K562 (cell line): ENCODE measurements around the gene RTN4. TPM values are rescaled to one million over a fixed set of nuclear protein-coding genes. Genes with fewer than 3 reads are reported as not detected.

Source experiments
- ATAC-seq: fragments of 200-7000 bp; cut with Tn5 transposase; 3 replicates; pipeline ENCODE4 v1.9.1; 2020; ENCODE audit warnings: moderate library complexity
- BruUV-seq: library from RNA; stranded (reverse); fragments of 400-500 nt; replicated peaks from 2 replicates; lab custom pipeline; 2021; lab: Mats Ljungman, UMichigan
- CTCF ChIA-PET: fragments of 300-600 bp; formaldehyde crosslinking; extraction: SDS; loops from one replicate; lab custom pipeline; 2021; ENCODE audit warnings: low intra/inter-chr PET ratio; lab: Yijun Ruan, JAX
- POLR2A ChIA-PET: fragments of 300-600, 350-650 bp; sonication (Branson Sonifier 250); formaldehyde crosslinking; extraction: SDS; loops from one replicate; lab custom pipeline; 2021; ENCODE audit warnings: antibody characterized with exemption, inconsistent platforms; lab: Yijun Ruan, JAX
- DNase-seq, 4 experiments: peaks; one replicate each; pipeline versions ENCODE4 v3.0.0 to v3.0.0-alpha.2; 2011 to 2018; ENCODE audit warnings: low spot score in 3 of 4, mixed read lengths in 3 of 4; ENCODE audit errors: extremely low read depth in 1 of 4
- FAIRE-seq: peaks from 2 replicates; lab custom pipeline; 2011; peaks lifted over from hg19 to GRCh38; lab: Jason Lieb, UNC
- H2AFZ ChIP-seq: 2 replicates; pipeline ENCODE4 v1.6.0; 2011; ENCODE audit warnings: low read depth, low read length, control low read depth, inconsistent platforms
- H3K27ac ChIP-seq: fragments of 200-600 bp; 3 replicates; pipeline ENCODE4 v1.8.0; 2011; ENCODE audit warnings: low read depth, mild to moderate bottlenecking, control low read depth, inconsistent platforms, low read length, moderate library complexity, mixed read lengths; ENCODE audit errors: extremely low read depth
- H3K27me3 ChIP-seq, 2 experiments: fragments of 300-600 bp in 1 of 2; 2 replicates in 1 of 2; 3 replicates in 1 of 2; pipeline versions ENCODE4 v1.6.0 to v1.8.0; 2011; ENCODE audit warnings: inconsistent platforms in 2 of 2, low read length in 2 of 2, mild to moderate bottlenecking in 1 of 2, mixed read lengths in 1 of 2, moderate library complexity in 1 of 2; ENCODE audit not compliant: control insufficient read depth in 2 of 2, insufficient read depth in 2 of 2
- H3K36me3 ChIP-seq: fragments of 300-600 bp; 3 replicates; pipeline ENCODE4 v1.8.0; 2011; ENCODE audit warnings: mild to moderate bottlenecking, low read length, inconsistent platforms; ENCODE audit not compliant: control insufficient read depth, insufficient read depth
- H3K4me1 ChIP-seq, 2 experiments: fragments of 200-600 bp in 1 of 2; replicated peaks in 1 of 2; 2 replicates in 1 of 2; 3 replicates in 1 of 2; pipeline versions ENCODE4 v1.5.1 to v1.8.0; 2011; ENCODE audit warnings: inconsistent platforms in 2 of 2, low read length in 2 of 2, mild to moderate bottlenecking in 1 of 2, mixed read lengths in 1 of 2, moderate library complexity in 1 of 2; ENCODE audit not compliant: control insufficient read depth in 2 of 2, insufficient read depth in 2 of 2
- H3K4me2 ChIP-seq: 2 replicates; pipeline ENCODE4 v1.6.1; 2011; ENCODE audit warnings: low read length, control low read depth, inconsistent platforms, mixed read lengths; ENCODE audit not compliant: insufficient read depth
- H3K4me3 ChIP-seq: fragments of 200-600 bp; sonication (generic), shearing (Covaris generic); 2 replicates; pipeline ENCODE4 v1.5.1; 2016; ENCODE audit warnings: control low read depth, inconsistent platforms
- H3K79me2 ChIP-seq: fragments of 200-600 bp; 3 replicates; pipeline ENCODE4 v1.8.0; 2011; ENCODE audit warnings: low read length, inconsistent platforms; ENCODE audit not compliant: control insufficient read depth, insufficient read depth
- H3K9ac ChIP-seq, 2 experiments: 2 replicates each; pipeline versions ENCODE4 v1.6.0 to v1.6.1; 2011; ENCODE audit warnings: low read depth in 2 of 2, low read length in 2 of 2, control low read depth in 1 of 2, inconsistent platforms in 1 of 2, mild to moderate bottlenecking in 1 of 2, mixed read lengths in 1 of 2; ENCODE audit not compliant: insufficient read depth in 1 of 2
- H3K9me1 ChIP-seq: one replicate; pipeline ENCODE4 v1.6.0; 2011; ENCODE audit warnings: inconsistent platforms, mild to moderate bottlenecking, low read length, moderate library complexity; ENCODE audit not compliant: control insufficient read depth, insufficient read depth
- H3K9me3 ChIP-seq: replicated peaks from 2 replicates; pipeline ENCODE4 v1.5.1; 2011; ENCODE audit warnings: low read depth, low read length, inconsistent platforms; ENCODE audit not compliant: control insufficient read depth, insufficient read depth
- H4K20me1 ChIP-seq: replicated peaks from 2 replicates; pipeline ENCODE4 v1.6.1; 2011; ENCODE audit warnings: low read length, inconsistent platforms, mixed read lengths; ENCODE audit not compliant: control insufficient read depth, insufficient read depth
- ELF2 ChIP-seq: fragments of 250-450 bp; sonication (Bioruptor Pico); IDR thresholded peaks from 2 replicates; pipeline ENCODE4 v1.5.0; 2021; ENCODE audit warnings: mild to moderate bottlenecking
- EZH2 ChIP-seq: IDR thresholded peaks from 2 replicates; pipeline ENCODE4 v1.6.1; 2012; ENCODE audit warnings: low read depth, mild to moderate bottlenecking, inconsistent platforms, low read length, borderline replicate concordance
- FOXK1 ChIP-seq: sonication (generic); formaldehyde crosslinking; IDR thresholded peaks from 2 replicates; pipeline ENCODE4 v1.8.0; 2022; ENCODE audit warnings: missing genetic modification reagents, mild to moderate bottlenecking, borderline replicate concordance
- FOXK2 ChIP-seq, 2 experiments: fragments of 450-650 bp; IDR thresholded peaks in 1 of 2; conservative IDR thresholded peaks in 1 of 2; 2 replicates each; pipeline ENCODE4 v1.6.1; 2016; ENCODE audit warnings: low read depth in 2 of 2, mild to moderate bottlenecking in 1 of 2
- GATAD2A ChIP-seq: fragments of 450-650 bp; IDR thresholded peaks from 2 replicates; pipeline ENCODE4 v1.6.1; 2017
- IRF2 ChIP-seq: sonication (generic); formaldehyde crosslinking; IDR thresholded peaks from 2 replicates; pipeline ENCODE4 v1.8.1; 2022; ENCODE audit warnings: mild to moderate bottlenecking, missing genetic modification reagents
- MTA3 ChIP-seq: fragments of 450-650 bp; formaldehyde crosslinking; IDR thresholded peaks from 2 replicates; pipeline ENCODE4 v1.6.1; 2017; ENCODE audit warnings: mild to moderate bottlenecking, borderline replicate concordance
- NBN ChIP-seq: fragments of 450-650 bp; IDR thresholded peaks from 2 replicates; pipeline ENCODE4 v1.6.1; 2016; ENCODE audit warnings: low read depth, mild to moderate bottlenecking
- NCOA6 ChIP-seq: fragments of 450-650 bp; IDR thresholded peaks from 2 replicates; pipeline ENCODE4 v1.6.1; 2017; ENCODE audit warnings: mild to moderate bottlenecking
- POLR2B ChIP-seq: fragments of 450-650 bp; IDR thresholded peaks from 2 replicates; pipeline ENCODE4 v1.6.1; 2018; ENCODE audit warnings: low read depth; ENCODE audit not compliant: partially characterized antibody
- RBM17 ChIP-seq: fragments of 200-400 bp; formaldehyde crosslinking; IDR thresholded peaks from 2 replicates; pipeline ENCODE4 v1.6.1; 2017; ENCODE audit warnings: low read depth, mild to moderate bottlenecking, low read length, borderline replicate concordance
- RFX7 ChIP-seq: fragments of 250-450 bp; sonication (Bioruptor Pico); IDR thresholded peaks from 2 replicates; pipeline ENCODE4 v1.5.1; 2021; ENCODE audit warnings: mild to moderate bottlenecking
- SMAD2 ChIP-seq: fragments of 150-350 bp; IDR thresholded peaks from 2 replicates; pipeline ENCODE4 v1.6.1; 2014; ENCODE audit warnings: low read depth, mild to moderate bottlenecking, low read length
- TBL1XR1 ChIP-seq, 2 experiments: IDR thresholded peaks; 2 replicates each; pipeline ENCODE4 v1.6.1; 2012; ENCODE audit warnings: improper control_type of control experiment in 2 of 2, low read length in 2 of 2, mild to moderate bottlenecking in 1 of 2
- THRB ChIP-seq: fragments of 450-650 bp; formaldehyde crosslinking; conservative IDR thresholded peaks from 2 replicates; pipeline ENCODE4 v1.4.0; 2022; ENCODE audit warnings: mild to moderate bottlenecking, missing genetic modification characterization
- ZNF639 ChIP-seq, 2 experiments: fragments of 200-800 bp in 1 of 2; sonication (Bioruptor generic) in 1 of 2; sonication (generic) in 1 of 2; formaldehyde crosslinking in 1 of 2; IDR thresholded peaks in 1 of 2; conservative IDR thresholded peaks in 1 of 2; 2 replicates each; pipeline versions ENCODE4 v1.5.0 to v1.6.1; 2016 to 2020; ENCODE audit warnings: missing compliant biosample characterization in 1 of 2, missing genetic modification characterization in 1 of 2, missing genetic modification reagents in 1 of 2
- WGBS: fragments of 100-300 bp; shearing (Covaris generic); methylation state at CpG from one replicate; pipeline ENCODE4 v1.1.6; 2016; ENCODE audit warnings: low coverage, mixed read lengths; ENCODE audit not compliant: insufficient coverage; ENCODE audit errors: missing lambda C conversion rate; 5-methylcytosine and 5-hydroxymethylcytosine counted together
- in situ Hi-C: fragments of 300-500 bp; cut with MboI; formaldehyde crosslinking; loops from 4 replicates; pipeline ENCODE4 v1.15.0; 2018; ENCODE audit warnings: inconsistent platforms, mixed read lengths
- intact Hi-C: fragments of 100-400 bp; cut with micrococcal nuclease; formaldehyde crosslinking; loops from 2 replicates; pipeline ENCODE4 v1.14.2; 2022
- polyA plus RNA-seq, 8 experiments: library from polyadenylated mRNA; depleted of rRNA in 4 of 8; stranded (reverse) in 5 of 8; unstranded in 3 of 8; fragments of >200 nt; fragmentation: Nextera tagmentation in 2 of 8; fragmentation: Illumina TruSeq in 1 of 8; extraction: Ambion mirVana in 2 of 8; extraction: Trizol in 1 of 8; gene quantifications; 2 replicates each; pipeline versions ENCODE4 v1.2.1 to v1.2.3, GENCODE V29; 2011 to 2014; ENCODE audit warnings: inconsistent platforms in 1 of 8, missing spikeins in 1 of 8
- total RNA-seq, 7 experiments: library from RNA; depleted of rRNA in 6 of 7; stranded (reverse); fragments of >200 nt in 6 of 7; fragmentation: Illumina TruSeq in 2 of 7; extraction: Trizol in 2 of 7; gene quantifications; 2 replicates each; pipeline versions ENCODE4 v1.2.1 to v1.2.3, GENCODE V29; 2011 to 2021; ENCODE audit warnings: low replicate concordance in 1 of 7
- TF ChIP-seq, protein P1 (sequence below): sonication (generic); formaldehyde crosslinking; IDR thresholded peaks from 2 replicates; pipeline ENCODE4 v1.8.1; 2022; ENCODE audit warnings: missing genetic modification reagents

RTN4 gene
- total and polyA plus RNA-seq, 9 of the 15 experiments (the other 6 are each of a cell fraction or from before 2014, with no cell fraction given) = 73.0 to 248 (median 116) TPM

- TF ChIP-seq IRF2 (CRISPR knock-in tag) = no peak
- 0 out of 2 replicates have a peak, but pooled peaks have one; percentile 31 for TF ChIP-seq MTA3
- TF ChIP-seq POLR2B = peak; percentile 35
Observed at GRCh38 chr2:55010149-55010591, 40.1 kb downstream of the RTN4 start (continued).

DNA sequence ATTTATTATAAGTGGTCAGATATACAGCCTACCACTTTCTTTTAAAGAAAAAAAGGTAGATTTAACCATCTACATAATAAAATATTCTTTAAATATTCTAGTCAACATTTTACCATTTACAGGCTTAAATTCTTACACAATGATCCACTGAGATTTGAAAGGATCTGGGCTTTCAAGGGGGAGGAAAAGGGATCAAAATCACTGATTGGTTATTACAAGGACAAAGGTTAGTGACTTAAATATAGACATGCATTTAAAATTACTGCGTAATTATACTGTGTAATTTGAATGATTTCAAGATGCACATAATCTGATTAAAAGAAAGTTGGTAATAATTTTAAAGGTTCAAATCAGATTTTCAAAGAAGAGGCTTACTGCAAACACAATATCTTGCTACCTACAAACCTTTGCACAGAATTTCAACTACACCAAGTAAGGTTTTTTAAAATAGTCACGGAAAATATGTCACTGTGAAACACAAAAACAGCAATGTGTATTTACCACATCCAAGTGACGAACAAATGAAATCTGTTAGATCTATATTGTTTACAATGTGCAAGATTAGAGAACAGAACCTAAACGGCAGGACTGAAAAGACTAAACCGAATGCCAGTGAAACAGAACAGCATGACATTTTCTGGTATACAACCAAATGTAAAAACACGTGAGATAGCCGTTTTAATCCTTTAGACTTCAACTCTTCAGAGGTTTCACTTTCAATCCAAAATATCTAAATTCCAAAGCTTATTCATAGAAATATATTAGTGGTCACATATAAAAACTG, 40.8 kb downstream of the RTN4 start:
- POLR2A ChIA-PET = interaction anchor here (0.7 to 1.2 kb wide), 2 partner anchors 14 to 54 kb away, joined by 3 read pairs; no protein-coding TSS in a partner anchor
- no peaks in the 10 kb centered on the region for H3K9me1 ChIP-seq
- H3K79me2 ChIP-seq = peaks cover 100% of the 10 kb centered on the region
- no peak for ATAC-seq
- H3K9ac ChIP-seq = no peak overlapping the region
- CTCF ChIA-PET = no interaction called here
- DNase-seq = no peak
- no peak overlapping the region for H2AFZ ChIP-seq
- peak overlapping the region; percentile 14; the same call in 1 of the 3 replicates for H3K27ac ChIP-seq
- H3K9me3 ChIP-seq = no peaks in the 10 kb centered on the region
- FAIRE-seq = no peak
- H3K4me3 ChIP-seq = no peak overlapping the region
- H3K4me2 ChIP-seq = no peak overlapping the region
- no peaks in the 10 kb centered on the region for H3K27me3 ChIP-seq
- BruUV-seq = no TSS peak
- peaks cover 39% of the 10 kb centered on the region for H4K20me1 ChIP-seq
- in situ Hi-C loops = no loop called here
- H3K4me1 ChIP-seq = peaks cover 0 to 61% of the 10 kb centered on the region in 2 experiments; a peak in 4 of 5 replicates
- peaks cover 14% of the 10 kb centered on the region for H3K36me3 ChIP-seq
- intact Hi-C loops = loop anchor here (5.0 kb wide), 1 partner anchor 107 kb away; no protein-coding TSS in a partner anchor
- WGBS = 68% methylated on average over 7 of the region's 7 CpGs
- no peak for TF ChIP-seq NBN
- no peak for TF ChIP-seq NCOA6
- no peak for TF ChIP-seq RBM17
- no peak for TF ChIP-seq EZH2
- no peak for TF ChIP-seq FOXK1
- TF ChIP-seq FOXK2 (conservative IDR thresholded peaks at IDR 0.05 in 1 of 2, IDR thresholded peaks at IDR 0.05 in 1 of 2; ENCODE audit: low read depth in 2 of 2) = no peak
- no peak for TF ChIP-seq RFX7 (CRISPR knock-in tag)
- TF ChIP-seq TBL1XR1 (IDR thresholded peaks at IDR 0.05; ENCODE audit: low read length in 2 of 2) = no peak
- TF ChIP-seq THRB (CRISPR knock-in tag) = no peak
- no peak for TF ChIP-seq ELF2 (CRISPR knock-in tag)
- no peak for TF ChIP-seq ZNF639 (CRISPR knock-in tag; conservative IDR thresholded peaks at IDR 0.05 in 1 of 2, IDR thresholded peaks at IDR 0.05 in 1 of 2)
- no peak for TF ChIP-seq GATAD2A
- no peak for TF ChIP-seq SMAD2
- TF ChIP-seq, protein P1, sequence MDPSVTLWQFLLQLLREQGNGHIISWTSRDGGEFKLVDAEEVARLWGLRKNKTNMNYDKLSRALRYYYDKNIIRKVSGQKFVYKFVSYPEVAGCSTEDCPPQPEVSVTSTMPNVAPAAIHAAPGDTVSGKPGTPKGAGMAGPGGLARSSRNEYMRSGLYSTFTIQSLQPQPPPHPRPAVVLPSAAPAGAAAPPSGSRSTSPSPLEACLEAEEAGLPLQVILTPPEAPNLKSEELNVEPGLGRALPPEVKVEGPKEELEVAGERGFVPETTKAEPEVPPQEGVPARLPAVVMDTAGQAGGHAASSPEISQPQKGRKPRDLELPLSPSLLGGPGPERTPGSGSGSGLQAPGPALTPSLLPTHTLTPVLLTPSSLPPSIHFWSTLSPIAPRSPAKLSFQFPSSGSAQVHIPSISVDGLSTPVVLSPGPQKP = no peak
